HG03354 (cell line): ENCODE results near the gene ANO4.

Experiments
- ATAC-seq: cut with Tn5 transposase; IDR thresholded peaks from one replicate; pipeline ENCODE4 v1.9.1; 2021; ENCODE audit warnings: mild to moderate bottlenecking; ENCODE audit not compliant: unreplicated experiment, poor library complexity, severe bottlenecking

ANO4 gene

GRCh38 chr12:100864366-100864765, 69.8 kb downstream of the ANO4 start:
- ATAC-seq: no peak

- no peak for ATAC-seq
Measured at GRCh38 chr12:100867639-100868393, 73.2 kb downstream of the ANO4 start.

DNA sequence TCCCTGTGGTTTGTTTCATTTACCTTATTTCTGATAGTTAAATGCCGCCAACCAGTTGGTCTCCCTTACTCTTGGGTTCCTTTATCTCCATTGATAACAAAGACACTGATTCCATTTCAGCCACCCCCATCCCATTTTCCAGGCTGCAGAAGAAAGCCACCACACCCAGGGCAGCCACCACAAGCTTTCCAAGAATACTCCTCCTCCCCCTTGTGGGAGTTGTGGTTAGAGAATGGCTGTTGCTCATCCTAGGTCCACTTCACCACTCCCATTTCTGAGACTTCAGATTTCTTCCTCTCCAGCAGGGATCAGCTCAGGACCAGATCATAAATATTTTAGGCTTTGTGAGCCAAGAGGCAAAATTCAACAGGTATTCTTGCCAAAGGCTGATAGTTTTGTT, 73.9 kb downstream of the ANO4 start:
- ATAC-seq: no peak

GRCh38 chr12:100871195-100871734, 76.7 kb downstream of the ANO4 start:
- no peak for ATAC-seq

GRCh38 chr12:100875156-100875555, 80.6 kb downstream of the ANO4 start:
- ATAC-seq: no peak

GRCh38 chr12:100875771-100876170, 81.2 kb downstream of the ANO4 start:
- ATAC-seq: no peak

GRCh38 chr12:100877776-100878175, 83.2 kb downstream of the ANO4 start:
- ATAC-seq: no peak

- no peak for ATAC-seq
Measured at GRCh38 chr12:100895192-100895591, 100.6 kb downstream of the ANO4 start.

- ATAC-seq: no peak
Measured at GRCh38 chr12:100896192-100896591, 101.6 kb downstream of the ANO4 start.

DNA sequence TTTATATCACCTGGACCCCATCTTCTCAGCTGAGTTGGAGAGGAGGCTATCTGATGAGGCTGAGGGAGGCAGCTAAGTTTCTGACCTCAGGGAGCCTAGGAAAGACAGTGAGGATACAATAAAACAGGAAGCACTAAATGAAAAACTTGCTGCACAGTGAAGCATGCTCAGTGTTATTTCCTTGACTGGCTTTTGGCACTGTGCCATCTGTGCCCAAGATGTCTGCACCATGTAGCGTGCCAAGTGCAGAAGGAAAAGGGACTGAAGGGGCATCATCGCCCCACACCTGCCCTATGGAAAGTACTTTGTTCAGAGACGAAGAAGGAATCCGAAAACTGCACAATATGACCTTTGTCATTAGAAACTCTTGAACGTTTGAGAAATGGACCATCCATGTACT, 102.7 kb downstream of the ANO4 start:
- no peak for ATAC-seq

GRCh38 chr12:100899301-100899700, 104.7 kb downstream of the ANO4 start:
- ATAC-seq: no peak

GRCh38 chr12:100900808-100901207, 106.2 kb downstream of the ANO4 start:
- ATAC-seq: no peak

GRCh38 chr12:100901266-100901665, 106.7 kb downstream of the ANO4 start:
- ATAC-seq: no peak

DNA sequence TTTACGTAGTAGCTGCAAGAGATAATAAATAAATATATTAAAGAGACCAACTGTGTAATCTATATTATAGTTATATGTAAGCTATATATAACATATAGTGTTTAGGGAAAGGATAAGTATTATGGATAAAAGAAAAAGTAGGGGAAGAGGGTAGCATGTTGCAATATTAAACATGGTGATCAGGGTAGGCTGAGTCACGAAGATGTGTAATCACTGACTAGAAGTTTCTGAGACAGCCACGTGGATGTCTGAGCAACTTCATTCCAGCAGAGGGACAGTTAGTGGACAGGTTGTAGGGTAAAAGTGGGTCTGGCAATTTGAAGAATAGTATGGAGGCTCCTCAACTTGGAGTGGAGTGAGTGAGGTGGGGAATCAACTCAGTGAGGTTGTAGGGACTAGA, 109.7 kb downstream of the ANO4 start:
- ATAC-seq: no peak

GRCh38 chr12:100908501-100908900, 113.9 kb downstream of the ANO4 start:
- no peak for ATAC-seq

DNA sequence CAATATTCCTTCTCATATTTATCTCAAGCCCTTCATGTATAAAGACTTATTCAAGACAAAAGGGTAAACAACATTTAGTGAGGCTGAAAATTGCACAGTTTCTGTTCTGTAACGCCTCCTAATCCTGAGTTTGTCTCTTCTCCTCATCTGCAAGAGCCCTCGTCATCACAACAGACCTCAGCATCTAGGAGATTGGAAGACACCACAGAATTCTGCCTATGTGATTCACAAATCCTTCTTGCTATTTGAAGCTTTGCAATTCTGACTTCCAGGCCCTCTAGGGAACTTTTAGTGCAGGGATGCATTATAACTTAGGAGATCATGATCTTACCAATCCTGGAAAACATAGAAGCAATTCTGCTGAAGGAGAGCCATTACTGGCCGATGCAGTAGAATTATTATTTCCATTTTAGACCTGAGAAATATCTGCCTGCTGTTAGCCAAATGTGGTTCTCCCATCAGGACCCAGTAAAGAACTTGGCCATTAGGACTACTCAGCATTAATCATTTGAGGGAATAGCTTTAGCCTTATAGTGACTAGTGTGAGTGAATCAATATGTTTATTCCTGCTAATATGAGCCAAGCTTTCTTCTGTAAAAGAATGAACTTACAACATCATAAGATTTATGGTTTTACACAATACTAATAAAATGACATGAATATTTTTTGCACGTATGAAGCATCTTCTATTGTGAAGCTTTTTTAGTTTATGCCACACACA, 119.5 kb downstream of the ANO4 start:
- no peak for ATAC-seq

DNA sequence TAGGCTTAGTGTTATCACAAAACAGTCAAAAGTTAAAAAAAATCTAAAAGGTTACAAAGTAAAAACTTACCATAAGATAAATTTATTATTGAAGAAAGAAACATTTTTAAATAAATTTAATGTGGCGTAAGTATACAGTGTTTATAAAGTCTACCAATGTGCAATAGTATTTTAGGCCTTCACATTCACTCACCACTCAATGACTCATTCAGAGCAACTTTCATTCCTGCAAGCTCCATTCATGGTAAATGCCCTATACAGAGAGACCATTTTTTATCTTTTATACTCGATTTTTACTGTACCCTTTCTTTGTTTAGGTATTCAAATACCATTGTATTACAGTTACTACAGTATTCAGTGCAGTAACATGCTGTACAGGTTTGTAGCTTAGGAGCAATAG, 124.5 kb downstream of the ANO4 start:
- no peak for ATAC-seq

DNA sequence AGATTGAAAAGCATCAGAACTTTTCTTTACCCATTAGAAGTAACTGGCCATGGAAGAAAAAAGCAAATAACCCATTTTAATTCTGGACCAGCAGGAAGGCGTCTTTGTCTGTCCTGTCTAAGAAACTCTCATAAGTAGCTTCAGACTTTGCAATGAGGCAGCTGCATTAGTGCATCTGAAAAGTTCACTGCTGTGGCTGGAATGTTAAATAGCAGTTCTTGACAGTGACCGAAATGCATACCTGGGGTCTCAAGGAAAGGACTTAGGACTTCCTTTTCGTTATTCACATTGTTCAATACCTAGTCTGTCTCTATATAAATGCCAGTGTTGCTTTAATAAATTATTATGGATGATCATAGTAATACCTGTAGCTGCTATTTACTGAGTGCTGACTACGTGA, 125.9 kb downstream of the ANO4 start:
- no peak for ATAC-seq

GRCh38 chr12:100926669-100927248, 132.2 kb downstream of the ANO4 start:
- no peak for ATAC-seq

DNA sequence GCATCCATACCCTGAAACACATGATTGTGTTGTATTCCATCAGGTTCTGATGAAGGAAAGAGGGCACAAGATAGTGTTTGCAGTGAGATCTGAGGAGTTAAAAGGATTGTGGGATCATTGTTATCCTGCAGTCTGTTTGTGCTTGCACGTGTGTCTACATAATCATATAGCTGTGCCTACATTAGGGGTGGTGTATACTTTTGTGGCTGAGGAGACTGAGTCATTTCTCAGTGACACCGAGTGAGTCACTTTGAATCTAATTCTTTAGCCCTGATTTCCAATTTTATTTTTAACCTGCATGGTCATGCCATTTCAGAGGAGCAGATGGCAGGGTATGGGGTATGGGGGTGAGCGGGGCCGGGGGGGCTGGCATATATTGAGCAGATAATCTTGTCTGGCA, 133.2 kb downstream of the ANO4 start:
- no peak for ATAC-seq

DNA sequence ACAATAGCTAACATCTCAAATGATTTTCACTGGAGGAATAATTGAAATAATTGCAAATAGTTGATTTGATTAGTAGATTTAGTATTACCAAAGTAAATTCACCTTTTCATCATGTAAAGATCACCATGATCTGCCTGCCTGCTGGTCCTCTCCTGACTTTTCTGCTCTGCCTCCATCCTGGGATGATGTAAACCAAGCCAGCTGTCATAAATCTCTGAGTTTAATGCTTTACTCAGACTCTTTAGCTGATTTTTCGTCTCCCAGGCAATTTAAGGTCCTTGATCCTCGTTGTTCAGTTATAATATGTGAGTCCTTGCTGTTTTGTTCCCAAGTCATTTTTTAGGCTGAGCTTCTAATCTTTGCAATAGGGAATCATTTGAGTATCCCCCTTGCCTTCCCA, 138.0 kb downstream of the ANO4 start:
- ATAC-seq: no peak
